ENCODE data around the gene FERMT2.

Gene FERMT2

DNA sequence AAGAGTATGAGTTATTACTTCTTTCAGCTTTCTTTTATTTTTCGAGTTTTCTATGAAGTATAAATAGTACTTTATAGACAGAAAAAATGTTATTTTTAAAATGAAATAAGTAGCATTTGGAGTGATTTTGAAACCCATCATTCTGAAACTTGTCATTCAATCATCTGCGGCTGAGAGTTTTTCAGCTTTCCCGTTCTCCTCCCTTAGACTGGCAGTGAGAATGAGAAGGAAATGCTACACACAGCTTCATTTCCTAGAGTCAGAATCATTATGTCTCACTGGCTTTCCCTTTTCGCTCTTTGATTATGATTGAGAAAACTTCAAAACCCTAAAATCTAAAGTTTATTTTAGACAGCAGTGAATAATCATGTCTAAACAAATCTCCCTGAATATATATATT is 125.8 kb downstream of the FERMT2 start:
- DNase-seq, result no peak

DNA sequence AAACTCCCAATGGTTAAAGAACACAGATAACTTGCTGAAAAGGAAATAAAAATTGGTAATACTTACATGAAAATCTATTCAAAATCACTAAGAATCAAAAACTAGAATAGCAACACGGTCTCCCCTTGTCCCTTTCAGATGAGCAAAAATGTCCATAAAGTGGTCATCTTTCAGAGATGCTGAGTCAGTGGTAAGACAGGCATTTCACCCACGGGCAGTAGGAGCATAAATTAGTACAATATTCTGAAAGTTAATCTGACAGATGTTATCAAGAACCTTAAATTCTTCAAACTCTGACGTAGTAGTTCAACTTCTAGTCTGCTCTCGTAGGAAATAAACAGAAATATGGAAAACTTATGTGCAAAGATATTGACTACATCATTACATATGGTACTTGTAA is 126.4 kb downstream of the FERMT2 start:
- no peak for DNase-seq

DNA sequence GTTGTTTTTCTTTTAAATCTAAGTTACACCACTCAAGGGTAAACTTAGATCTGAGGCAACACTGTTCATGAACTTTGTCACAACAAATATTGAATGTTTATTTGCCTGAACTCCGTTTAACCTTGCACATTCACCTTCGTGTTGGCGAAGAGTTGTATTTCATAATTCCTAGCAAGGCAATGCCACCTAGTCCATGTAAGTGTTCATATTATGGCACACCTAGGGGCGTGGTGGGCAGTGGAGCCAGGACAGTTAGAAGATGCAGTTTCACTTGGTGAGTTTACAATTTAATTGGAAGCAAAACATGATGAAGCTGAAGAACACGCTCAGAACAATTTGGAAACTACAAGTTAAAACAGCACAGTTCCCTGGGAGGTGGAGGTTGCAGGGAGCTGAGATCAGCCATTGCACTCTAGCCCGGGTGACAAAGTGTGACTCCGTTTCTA is 129.0 kb downstream of the FERMT2 start:
- DNase-seq, result no peak

DNA sequence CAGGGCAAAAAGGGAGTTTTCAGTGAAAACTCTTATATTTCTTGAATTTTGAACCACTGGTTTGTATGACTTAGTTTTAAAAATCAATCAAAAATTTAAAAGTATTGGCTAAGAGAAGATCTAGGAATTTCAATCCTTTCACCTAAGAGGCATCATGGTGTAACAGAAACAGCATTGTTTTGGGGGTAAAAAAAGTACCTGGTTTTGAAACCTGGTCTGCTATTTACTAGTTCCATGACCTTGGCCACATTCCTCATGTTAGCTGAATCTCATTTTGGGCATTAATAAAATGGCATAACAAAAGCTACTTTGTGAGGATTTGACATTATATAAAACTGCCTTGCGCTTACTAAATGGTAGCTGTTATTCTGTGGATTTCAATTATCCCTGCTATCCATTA is 142.7 kb downstream of the FERMT2 start:
- DNase-seq, result no peak

Data from hypothalamus (tissue), 51 donors.